Erythroblast (primary cell): ENCODE measurements around the gene ADCY4.

ENCODE experiments used
- GATA1 ChIP-seq: IDR thresholded peaks from 2 replicates; pipeline ENCODE4 v1.6.1; 2011; ENCODE audit warnings: low read depth, mild to moderate bottlenecking, control low read depth, low read length, moderate library complexity
- POLR2A ChIP-seq: IDR thresholded peaks from 2 replicates; pipeline ENCODE4 v1.6.1; 2011; ENCODE audit warnings: mild to moderate bottlenecking, low read length

GRCh38 chr14:24337824-24338175 lies 2.9 kb upstream of the ADCY4 start:
- TF ChIP-seq POLR2A (no peak), GATA1 (no peak)
